Testis (tissue), 3 donors: ENCODE results near the gene CPNE7. TPM values are rescaled to one million over a fixed set of nuclear protein-coding genes. Genes with fewer than 3 reads are reported as not detected.

Experiments
- DNase-seq: peaks from one replicate; pipeline ENCODE4 v3.0.0-alpha.2; 2019
- H3K27ac ChIP-seq, 2 donors: fragments of 200-600 bp; sonication (generic); one replicate each; pipeline ENCODE4 v1.5.1; 2019
- H3K27me3 ChIP-seq: fragments of 200-600 bp; sonication (generic); one replicate; pipeline ENCODE4 v1.5.1; 2019
- H3K36me3 ChIP-seq: fragments of 200-600 bp; sonication (generic); one replicate; pipeline ENCODE4 v1.5.1; 2017; ENCODE audit warnings: low read depth; ENCODE audit errors: missing control alignments
- H3K4me1 ChIP-seq: fragments of 200-600 bp; sonication (generic); one replicate; pipeline ENCODE4 v1.5.1; 2019
- H3K4me3 ChIP-seq, 2 donors: fragments of 200-600 bp; sonication (generic); one replicate each; pipeline ENCODE4 v1.5.1; 2017 to 2019
- H3K9me3 ChIP-seq: fragments of 200-600 bp; sonication (generic); one replicate; pipeline ENCODE4 v1.5.1; 2017
- CTCF ChIP-seq, 3 experiments: fragments of 450-650 bp in 2 of 3; fragments of 200-600 bp in 1 of 3; sonication (generic) in 1 of 3; IDR thresholded peaks; one replicate each; pipeline ENCODE4 v1.5.1; 2016 to 2019; ENCODE audit warnings: antibody characterized with exemption in 3 of 3, mild to moderate bottlenecking in 2 of 3, moderate library complexity in 1 of 3
- POLR2A ChIP-seq: fragments of 450-650 bp; IDR thresholded peaks from one replicate; pipeline ENCODE4 v1.6.1; 2017; ENCODE audit warnings: antibody characterized with exemption, mild to moderate bottlenecking, moderate library complexity
- WGBS, 2 donors: methylation state at CpG; one replicate each; pipeline ENCODE4 v1.1.5; 2018; 5-methylcytosine and 5-hydroxymethylcytosine counted together
- intact Hi-C: fragments of 100-400 bp; cut with DNase I; formaldehyde crosslinking; loops from one replicate; pipeline ENCODE4 v1.15.1; 2023; ENCODE audit warnings: low total_unique reads
- polyA plus RNA-seq: library from polyadenylated mRNA; stranded (reverse); fragments of 350-450 nt; fragmentation: Illumina TruSeq; extraction: RNeasy Lipid Tissue Mini Kit (QIAGEN cat#74804); gene quantifications from one replicate; pipeline ENCODE4 v1.2.3, GENCODE V29; 2014; ENCODE audit warnings: low read depth, low replicate concordance; ENCODE audit not compliant: insufficient read depth
- total RNA-seq, 2 donors: library from RNA; depleted of rRNA; stranded (reverse); fragments of >200 nt; gene quantifications; one replicate each; pipeline ENCODE4 v1.2.3, GENCODE V29; 2016

The CPNE7 gene
- total and polyA plus RNA-seq, 3 donors from 2014 or later = 3.3 to 15.0 (median 12.5) TPM

- intact Hi-C loops = no loop called here
- H3K27ac ChIP-seq = no peak overlapping the region
- H3K27me3 ChIP-seq = no peaks in the 10 kb centered on the region
- DNase-seq = no peak
- 68 to 90% methylated on average over 4 to 8 of the region's 8 CpGs for WGBS, 2 donors
- peaks cover 10% of the 10 kb centered on the region for H3K4me1 ChIP-seq
- H3K9me3 ChIP-seq = no peaks in the 10 kb centered on the region
- TF ChIP-seq CTCF (IDR thresholded peaks at IDR 0.05) = no peak
- no peak for TF ChIP-seq POLR2A
- H3K4me3 ChIP-seq = no peak overlapping the region
- no peaks in the 10 kb centered on the region for H3K36me3 ChIP-seq
Measured at GRCh38 chr16:89599451-89599858, 23.9 kb downstream of the CPNE7 start.

- intact Hi-C loops = no loop called here
Measured at GRCh38 chr16:89599902-89600301, 24.3 kb downstream of the CPNE7 start.

DNA sequence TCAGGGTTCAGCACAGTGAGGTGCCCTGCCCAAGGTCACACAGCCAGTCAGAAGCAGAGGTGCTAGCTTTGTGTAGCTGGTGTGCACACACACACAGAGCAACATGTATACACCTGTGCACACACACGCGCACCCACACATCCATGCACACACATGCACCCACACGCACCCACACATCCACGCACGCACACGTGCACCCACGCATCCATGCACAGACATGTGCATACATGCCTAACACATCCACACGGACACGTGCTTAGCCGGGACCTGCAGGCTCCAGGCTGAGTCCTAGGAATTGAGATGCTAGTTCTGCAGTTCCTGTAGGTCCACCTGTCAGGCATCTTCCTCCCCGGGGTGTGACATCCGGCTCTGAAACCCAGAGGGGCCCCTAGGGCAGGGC lies 24.9 kb downstream of the CPNE7 start:
- 82 to 87% methylated on average over 12 of the region's 12 CpGs for WGBS, 2 donors
- intact Hi-C loops = no loop called here
- Histone ChIP-seq H3K36me3 (no peaks in the 10 kb centered on the region), H3K27me3 (no peaks in the 10 kb centered on the region), H3K4me1 (peaks cover 10% of the 10 kb centered on the region), H3K9me3 (no peaks in the 10 kb centered on the region), H3K4me3 (no peak overlapping the region), H3K27ac (no peak overlapping the region)
- TF ChIP-seq POLR2A (no peak), CTCF (IDR thresholded peaks at IDR 0.05) (no peak)
- DNase-seq = no peak

More at GRCh38 chr16:89599902-89600301, 24.3 kb downstream of the CPNE7 start:
- no peak for TF ChIP-seq POLR2A
- TF ChIP-seq CTCF (IDR thresholded peaks at IDR 0.05) = no peak
- DNase-seq = no peak
- Histone ChIP-seq H3K27ac (no peak overlapping the region), H3K4me3 (no peak overlapping the region), H3K4me1 (peaks cover 10% of the 10 kb centered on the region), H3K36me3 (no peaks in the 10 kb centered on the region), H3K9me3 (no peaks in the 10 kb centered on the region), H3K27me3 (no peaks in the 10 kb centered on the region)
- WGBS, 2 donors = 77 to 87% methylated on average over 4 to 10 of the region's 10 CpGs

DNA sequence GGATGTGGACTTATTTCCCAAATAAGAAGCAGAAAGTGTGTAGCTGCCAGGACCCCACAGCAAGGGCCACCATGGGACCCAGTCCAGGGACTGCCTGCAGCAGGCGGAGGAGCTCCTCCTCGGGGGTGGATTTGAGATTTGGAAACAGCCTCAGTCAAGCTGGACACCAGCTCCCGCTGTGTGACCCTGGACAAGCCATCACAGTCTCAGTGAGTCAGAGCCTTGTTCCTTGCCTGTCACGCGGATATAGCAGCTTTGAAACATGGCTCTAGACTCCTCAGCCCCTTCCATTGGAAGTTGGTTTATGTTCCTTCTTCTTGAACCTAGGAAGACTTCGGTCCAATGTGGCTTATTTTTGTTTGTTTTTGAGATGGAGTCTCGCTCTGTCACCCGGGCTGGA lies 25.4 kb downstream of the CPNE7 start:
- intact Hi-C loops = no loop called here
- Histone ChIP-seq H3K9me3 (no peaks in the 10 kb centered on the region), H3K27ac (no peak overlapping the region), H3K27me3 (no peaks in the 10 kb centered on the region), H3K4me3 (no peak overlapping the region), H3K36me3 (no peaks in the 10 kb centered on the region), H3K4me1 (peaks cover 10% of the 10 kb centered on the region)
- 67 to 69% methylated on average over 8 of the region's 8 CpGs for WGBS, 2 donors
- TF ChIP-seq POLR2A (no peak), CTCF (IDR thresholded peaks at IDR 0.05) (no peak)
- no peak for DNase-seq

DNA sequence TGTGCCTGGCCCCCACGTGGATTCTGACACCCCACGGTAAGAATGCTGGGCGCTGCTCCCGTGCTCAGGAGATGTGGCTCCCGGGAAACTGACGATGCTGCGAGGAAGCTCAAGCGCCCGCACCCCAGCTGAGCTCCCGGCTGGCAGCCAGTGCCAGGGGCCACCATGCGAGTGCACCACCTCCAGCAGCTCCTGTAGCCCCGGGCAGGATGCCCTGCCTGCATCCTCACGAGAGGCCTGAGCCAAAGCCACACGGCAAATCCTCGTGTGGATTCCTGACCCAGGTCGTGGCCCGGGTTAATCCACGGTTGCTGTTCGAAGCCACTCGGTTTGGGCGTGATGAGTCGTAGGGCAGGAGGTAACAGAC lies 26.3 kb downstream of the CPNE7 start:
- intact Hi-C loops = no loop called here
- H3K4me1 ChIP-seq = peaks cover 10% of the 10 kb centered on the region
- no peaks in the 10 kb centered on the region for H3K9me3 ChIP-seq
- WGBS, 2 donors = 59 to 67% methylated on average over 1 to 22 of the region's 22 CpGs
- no peak for TF ChIP-seq CTCF (IDR thresholded peaks at IDR 0.05)
- TF ChIP-seq POLR2A = no peak
- H3K27ac ChIP-seq = no peak overlapping the region
- H3K27me3 ChIP-seq = no peaks in the 10 kb centered on the region
- DNase-seq = no peak
- H3K36me3 ChIP-seq = no peaks in the 10 kb centered on the region
- H3K4me3 ChIP-seq = no peak overlapping the region
